ENCODE data around the gene CYP4F12. TPM values are rescaled to one million over a fixed set of nuclear protein-coding genes. Genes with fewer than 3 reads are reported as not detected.

CYP4F12 gene, protein sequence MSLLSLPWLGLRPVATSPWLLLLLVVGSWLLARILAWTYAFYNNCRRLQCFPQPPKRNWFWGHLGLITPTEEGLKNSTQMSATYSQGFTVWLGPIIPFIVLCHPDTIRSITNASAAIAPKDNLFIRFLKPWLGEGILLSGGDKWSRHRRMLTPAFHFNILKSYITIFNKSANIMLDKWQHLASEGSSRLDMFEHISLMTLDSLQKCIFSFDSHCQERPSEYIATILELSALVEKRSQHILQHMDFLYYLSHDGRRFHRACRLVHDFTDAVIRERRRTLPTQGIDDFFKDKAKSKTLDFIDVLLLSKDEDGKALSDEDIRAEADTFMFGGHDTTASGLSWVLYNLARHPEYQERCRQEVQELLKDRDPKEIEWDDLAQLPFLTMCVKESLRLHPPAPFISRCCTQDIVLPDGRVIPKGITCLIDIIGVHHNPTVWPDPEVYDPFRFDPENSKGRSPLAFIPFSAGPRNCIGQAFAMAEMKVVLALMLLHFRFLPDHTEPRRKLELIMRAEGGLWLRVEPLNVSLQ
- total RNA-seq (2021; ENCODE audit: unreplicated experiment), result 1.7 TPM
- polyA plus RNA-seq (2012; ENCODE audit: insufficient read length), result 0.80 TPM
- percentile 25 among the genes with signal in this experiment for Bru-seq, nascent RNA
- percentile 20 among the genes with signal in this experiment for BruChase-seq, experiment 1, labeled RNA remaining after a 2-hour chase
- BruChase-seq, experiment 2, labeled RNA remaining after a 6-hour chase, result percentile 25 among the genes with signal in this experiment
- long read RNA-seq, partial matches to known transcripts, result 0 of 1 reads
- long read RNA-seq, other reads (novel, unspliced or antisense), result 1 of 1 reads

DNA sequence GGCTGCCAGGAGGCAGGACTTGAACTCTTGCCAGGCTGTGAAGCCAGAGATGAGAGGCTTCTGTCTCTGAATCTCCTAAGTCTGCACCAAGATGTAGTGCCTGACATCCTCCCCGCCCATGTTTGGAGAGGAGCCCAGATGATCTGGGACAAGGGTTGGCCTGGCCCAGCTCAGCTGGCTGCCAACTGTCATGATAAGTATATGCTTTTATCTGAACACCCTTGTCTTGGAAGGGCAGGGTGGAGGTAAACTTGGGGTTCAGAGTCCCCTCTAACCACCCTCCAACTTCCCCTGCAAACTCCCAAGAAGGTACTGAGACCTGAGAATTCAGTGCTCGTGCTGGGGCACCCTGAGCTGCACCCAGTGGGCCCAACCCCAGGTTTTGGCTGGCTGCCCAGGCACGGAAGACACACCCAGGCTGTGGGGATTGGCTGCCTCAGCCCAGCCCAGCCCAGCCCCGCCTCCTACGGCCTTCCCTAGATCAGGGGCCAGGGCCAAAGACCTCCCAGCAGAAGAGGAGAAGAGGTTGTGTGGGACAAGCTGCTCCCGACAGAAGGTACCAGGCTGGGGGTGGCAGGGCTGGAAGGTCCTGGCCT lies at the start of gene CYP4F12:
CYP4F12 (plus strand) TSS at position 508 of the 596 bp plus-strand sequence. CDS start 443 bp downstream, outside the sequence.
- Histone ChIP-seq H3K4me1 (ENCODE audit: control insufficient read depth, insufficient read depth, low read length) (no peaks in the 10 kb centered on the region), H3K4me3 (ENCODE audit: low read depth in 2 of 2, low read length in 2 of 2) (no peak within 1 kb of the TSS), H3K36me3 (ENCODE audit: control insufficient read depth, insufficient read depth, low read length) (no peaks in the 10 kb centered on the region), H3K27ac (ENCODE audit: low read length) (no peak within 1 kb of the TSS), H3K9me3 (ENCODE audit: control insufficient read depth, insufficient read depth, low read depth, low read length) (no peaks in the 10 kb centered on the region), H3K27me3 (ENCODE audit: control insufficient read depth, insufficient read depth, low read length) (no peaks in the 10 kb centered on the region)
- POLR2A ChIA-PET, result no interaction called here
- ATAC-seq (peak; percentile 80), DNase-seq (ENCODE audit: low read depth, low spot score) (no peak)
- CTCF ChIA-PET, result no interaction called here
- BruUV-seq (replicated peaks), result no TSS peak
- in situ Hi-C loops (cut with HindIII; ENCODE audit: low pct_unique_long_range_greater_than_20kb, low sequenced_read_pairs), result no loop called here
- intact Hi-C loops (cut with micrococcal nuclease; ENCODE audit: unreplicated experiment), result no loop called here
- TF ChIP-seq POLR2AphosphoS5 (IDR thresholded peaks at IDR 0.05; ENCODE audit: low read depth, low read length), result no peak
- no peak for TF ChIP-seq SIN3A (IDR thresholded peaks at IDR 0.05; ENCODE audit: borderline replicate concordance, insufficient read depth, low read depth, low read length)
- TF ChIP-seq CTCF (IDR thresholded peaks at IDR 0.05), result no peak
- TF ChIP-seq, protein P1, sequence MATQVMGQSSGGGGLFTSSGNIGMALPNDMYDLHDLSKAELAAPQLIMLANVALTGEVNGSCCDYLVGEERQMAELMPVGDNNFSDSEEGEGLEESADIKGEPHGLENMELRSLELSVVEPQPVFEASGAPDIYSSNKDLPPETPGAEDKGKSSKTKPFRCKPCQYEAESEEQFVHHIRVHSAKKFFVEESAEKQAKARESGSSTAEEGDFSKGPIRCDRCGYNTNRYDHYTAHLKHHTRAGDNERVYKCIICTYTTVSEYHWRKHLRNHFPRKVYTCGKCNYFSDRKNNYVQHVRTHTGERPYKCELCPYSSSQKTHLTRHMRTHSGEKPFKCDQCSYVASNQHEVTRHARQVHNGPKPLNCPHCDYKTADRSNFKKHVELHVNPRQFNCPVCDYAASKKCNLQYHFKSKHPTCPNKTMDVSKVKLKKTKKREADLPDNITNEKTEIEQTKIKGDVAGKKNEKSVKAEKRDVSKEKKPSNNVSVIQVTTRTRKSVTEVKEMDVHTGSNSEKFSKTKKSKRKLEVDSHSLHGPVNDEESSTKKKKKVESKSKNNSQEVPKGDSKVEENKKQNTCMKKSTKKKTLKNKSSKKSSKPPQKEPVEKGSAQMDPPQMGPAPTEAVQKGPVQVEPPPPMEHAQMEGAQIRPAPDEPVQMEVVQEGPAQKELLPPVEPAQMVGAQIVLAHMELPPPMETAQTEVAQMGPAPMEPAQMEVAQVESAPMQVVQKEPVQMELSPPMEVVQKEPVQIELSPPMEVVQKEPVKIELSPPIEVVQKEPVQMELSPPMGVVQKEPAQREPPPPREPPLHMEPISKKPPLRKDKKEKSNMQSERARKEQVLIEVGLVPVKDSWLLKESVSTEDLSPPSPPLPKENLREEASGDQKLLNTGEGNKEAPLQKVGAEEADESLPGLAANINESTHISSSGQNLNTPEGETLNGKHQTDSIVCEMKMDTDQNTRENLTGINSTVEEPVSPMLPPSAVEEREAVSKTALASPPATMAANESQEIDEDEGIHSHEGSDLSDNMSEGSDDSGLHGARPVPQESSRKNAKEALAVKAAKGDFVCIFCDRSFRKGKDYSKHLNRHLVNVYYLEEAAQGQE (IDR thresholded peaks at IDR 0.05; ENCODE audit: insufficient read depth in 1 of 2, low read depth in 2 of 2, low read length in 1 of 2), result no peak

- Histone ChIP-seq H3K27ac (ENCODE audit: low read length) (no peak overlapping the region), H3K4me3 (ENCODE audit: low read depth in 2 of 2, low read length in 2 of 2) (no peak overlapping the region), H3K4me1 (ENCODE audit: control insufficient read depth, insufficient read depth, low read length) (no peaks in the 10 kb centered on the region), H3K27me3 (ENCODE audit: control insufficient read depth, insufficient read depth, low read length) (no peaks in the 10 kb centered on the region), H3K9me3 (ENCODE audit: control insufficient read depth, insufficient read depth, low read depth, low read length) (no peaks in the 10 kb centered on the region), H3K36me3 (ENCODE audit: control insufficient read depth, insufficient read depth, low read length) (no peaks in the 10 kb centered on the region)
- in situ Hi-C loops (cut with HindIII; ENCODE audit: low pct_unique_long_range_greater_than_20kb, low sequenced_read_pairs), result no loop called here
- CTCF ChIA-PET, result no interaction called here
- DNase-seq (ENCODE audit: low read depth, low spot score), result no peak
- no peak for ATAC-seq
- no TSS peak for BruUV-seq (replicated peaks)
- intact Hi-C loops (cut with micrococcal nuclease; ENCODE audit: unreplicated experiment), result no loop called here
- no peak for TF ChIP-seq POLR2AphosphoS5 (IDR thresholded peaks at IDR 0.05; ENCODE audit: low read depth, low read length)
- TF ChIP-seq, protein P1 (IDR thresholded peaks at IDR 0.05; ENCODE audit: insufficient read depth in 1 of 2, low read depth in 2 of 2, low read length in 1 of 2), result peak; percentile 88 to 90
- POLR2A ChIA-PET, result no interaction called here
Observed at GRCh38 chr19:15623711-15624318, 49.1 kb upstream of the CYP4F12 start.
